Sigmoid colon (tissue), 4 donors: Measurements from ENCODE around the gene TPPP3.

Source experiments
- EP300 ChIP-seq, 4 donors: sonication (generic); formaldehyde crosslinking; IDR thresholded peaks; one replicate each; pipeline ENCODE4 v1.6.1; 2017; ENCODE audit warnings: antibody characterized with exemption in 4 of 4
- POLR2A ChIP-seq, 2 donors: fragments of 450-650 bp; IDR thresholded peaks; one replicate each; pipeline ENCODE4 v1.6.1; 2016; ENCODE audit warnings: antibody characterized with exemption in 2 of 2, mild to moderate bottlenecking in 2 of 2, moderate library complexity in 2 of 2
- TF ChIP-seq, protein P1 (sequence below), 4 experiments: fragments of 450-650 bp in 3 of 4; fragments of 200-600 bp in 1 of 4; IDR thresholded peaks; one replicate each; pipeline ENCODE4 v1.5.1; 2016 to 2019; ENCODE audit warnings: antibody characterized with exemption in 4 of 4, mild to moderate bottlenecking in 3 of 4, moderate library complexity in 2 of 4

DNA sequence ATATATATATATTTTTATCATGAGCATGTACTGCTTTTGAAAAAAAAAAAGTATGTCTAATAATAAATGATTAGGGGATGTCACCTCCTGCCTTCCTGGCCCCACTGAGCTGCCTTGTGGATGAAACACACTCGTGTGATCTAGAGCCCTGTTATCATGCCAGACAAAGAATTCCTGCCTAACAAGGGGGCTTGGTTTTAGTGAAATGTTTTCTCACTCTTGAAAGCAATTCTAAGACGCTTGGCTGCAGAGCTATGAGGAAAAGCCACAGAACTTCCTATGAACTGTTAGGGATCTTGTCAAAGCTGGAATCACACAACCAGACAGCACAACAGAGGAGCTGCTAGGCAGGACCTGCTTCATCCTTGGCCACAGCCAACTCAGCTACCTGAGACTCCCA, 19.0 kb upstream of the TPPP3 start:
- TF ChIP-seq, protein P1, sequence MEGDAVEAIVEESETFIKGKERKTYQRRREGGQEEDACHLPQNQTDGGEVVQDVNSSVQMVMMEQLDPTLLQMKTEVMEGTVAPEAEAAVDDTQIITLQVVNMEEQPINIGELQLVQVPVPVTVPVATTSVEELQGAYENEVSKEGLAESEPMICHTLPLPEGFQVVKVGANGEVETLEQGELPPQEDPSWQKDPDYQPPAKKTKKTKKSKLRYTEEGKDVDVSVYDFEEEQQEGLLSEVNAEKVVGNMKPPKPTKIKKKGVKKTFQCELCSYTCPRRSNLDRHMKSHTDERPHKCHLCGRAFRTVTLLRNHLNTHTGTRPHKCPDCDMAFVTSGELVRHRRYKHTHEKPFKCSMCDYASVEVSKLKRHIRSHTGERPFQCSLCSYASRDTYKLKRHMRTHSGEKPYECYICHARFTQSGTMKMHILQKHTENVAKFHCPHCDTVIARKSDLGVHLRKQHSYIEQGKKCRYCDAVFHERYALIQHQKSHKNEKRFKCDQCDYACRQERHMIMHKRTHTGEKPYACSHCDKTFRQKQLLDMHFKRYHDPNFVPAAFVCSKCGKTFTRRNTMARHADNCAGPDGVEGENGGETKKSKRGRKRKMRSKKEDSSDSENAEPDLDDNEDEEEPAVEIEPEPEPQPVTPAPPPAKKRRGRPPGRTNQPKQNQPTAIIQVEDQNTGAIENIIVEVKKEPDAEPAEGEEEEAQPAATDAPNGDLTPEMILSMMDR (IDR thresholded peaks at IDR 0.05) = no peak
- TF ChIP-seq POLR2A (IDR thresholded peaks at IDR 0.05) = no peak
- no peak for TF ChIP-seq EP300 (IDR thresholded peaks at IDR 0.05)
